Bronchial epithelial cell (primary cell): Measurements from ENCODE around the gene RPUSD2. TPM values are rescaled to one million over a fixed set of nuclear protein-coding genes. Genes with fewer than 3 reads are reported as not detected.

Source experiments
- DNase-seq: peaks from one replicate; pipeline ENCODE4 v3.0.0-alpha.2; 2010; ENCODE audit warnings: low read depth
- FAIRE-seq: peaks from 2 replicates; lab custom pipeline; 2011; peaks lifted over from hg19 to GRCh38; lab: Jason Lieb, UNC
- H3K27me3 ChIP-seq: 2 replicates; pipeline ENCODE4 v1.5.1; 2011; ENCODE audit warnings: low read length; ENCODE audit not compliant: control insufficient read depth, insufficient read depth
- H3K36me3 ChIP-seq: 2 replicates; pipeline ENCODE4 v1.5.1; 2011; ENCODE audit warnings: low read length; ENCODE audit not compliant: control insufficient read depth, insufficient read depth
- H3K4me3 ChIP-seq: 2 replicates; pipeline ENCODE4 v1.5.1; 2011; ENCODE audit warnings: mild to moderate bottlenecking, low read depth, low read length, control low read depth
- CTCF ChIP-seq: IDR thresholded peaks from 2 replicates; pipeline ENCODE4 v1.5.1; 2011; ENCODE audit warnings: mild to moderate bottlenecking, moderate library complexity, low read length, control low read depth, inconsistent platforms; ENCODE audit not compliant: insufficient read depth, severe bottlenecking
- total RNA-seq: library from RNA; depleted of rRNA; stranded (reverse); fragments of >200 nt; gene quantifications from 2 replicates; pipeline ENCODE4 v1.2.1, GENCODE V29; 2014

The RPUSD2 gene
- total RNA-seq, 1 donor from 2014 or later = 18.4 TPM

GRCh38 chr15:40613080-40613479 is 44.0 kb downstream of the RPUSD2 start:
- Histone ChIP-seq H3K4me3 (no peak overlapping the region), H3K36me3 (no peaks in the 10 kb centered on the region), H3K27me3 (no peaks in the 10 kb centered on the region)
- FAIRE-seq (no peak), DNase-seq (no peak)
- TF ChIP-seq CTCF = no peak

- DNase-seq = no peak
- no peak for TF ChIP-seq CTCF
- H3K4me3 ChIP-seq = no peak overlapping the region
- FAIRE-seq = no peak
- H3K27me3 ChIP-seq = no peaks in the 10 kb centered on the region
- H3K36me3 ChIP-seq = no peaks in the 10 kb centered on the region
These were observed 48.9 kb downstream of the RPUSD2 start for GRCh38 chr15:40618023-40618422.

GRCh38 chr15:40618906-40619305 is 49.8 kb downstream of the RPUSD2 start:
- no peak for TF ChIP-seq CTCF
- no peaks in the 10 kb centered on the region for H3K36me3 ChIP-seq
- no peak overlapping the region for H3K4me3 ChIP-seq
- no peak for FAIRE-seq
- H3K27me3 ChIP-seq = no peaks in the 10 kb centered on the region
- DNase-seq = peak; percentile 63

- H3K4me3 ChIP-seq = no peak overlapping the region
- DNase-seq = no peak
- H3K36me3 ChIP-seq = no peaks in the 10 kb centered on the region
- no peaks in the 10 kb centered on the region for H3K27me3 ChIP-seq
- no peak for FAIRE-seq
- TF ChIP-seq CTCF = no peak
These were observed 54.3 kb downstream of the RPUSD2 start for GRCh38 chr15:40623361-40623760.

Other genes with a start within 250 kb of the RPUSD2 start
- gene INAFM2, start 245.6 kb upstream of the RPUSD2 start, total RNA-seq = 6.3 and 6.8 TPM in 2 replicates
- 12.1 and 17.3 TPM in 2 replicates for gene CCDC9B, start 228.4 kb upstream of the RPUSD2 start, total RNA-seq
- gene PHGR1, start 218.3 kb upstream of the RPUSD2 start, total RNA-seq = not detected in 2 replicates
- gene DISP2, start 211.1 kb upstream of the RPUSD2 start, total RNA-seq = under 0.01 TPM in 1 of 2 replicates, not detected in the other
- gene KNSTRN, start 186.6 kb upstream of the RPUSD2 start, total RNA-seq = 35.6 and 56.9 TPM in 2 replicates
- gene IVD, start 163.5 kb upstream of the RPUSD2 start, total RNA-seq = 12.4 and 19.6 TPM in 2 replicates
- 4.2 and 6.3 TPM in 2 replicates for gene BAHD1, start 128.3 kb upstream of the RPUSD2 start, total RNA-seq
- 1.0 and 1.1 TPM in 2 replicates for gene CHST14, start 98.3 kb upstream of the RPUSD2 start, total RNA-seq
- gene CCDC32, start 4.3 kb upstream of the RPUSD2 start, total RNA-seq = 9.3 and 16.3 TPM in 2 replicates
- gene KNL1, start 24.9 kb downstream of the RPUSD2 start, total RNA-seq = 0.53 and 1.0 TPM in 2 replicates
- gene RAD51, start 125.9 kb downstream of the RPUSD2 start, total RNA-seq = 0.53 and 0.64 TPM in 2 replicates
- gene RMDN3, start 186.0 kb downstream of the RPUSD2 start, total RNA-seq = 15.0 and 20.1 TPM in 2 replicates
- 12.4 and 13.8 TPM in 2 replicates for gene GCHFR, start 194.8 kb downstream of the RPUSD2 start, total RNA-seq
- gene C15orf62, start 200.7 kb downstream of the RPUSD2 start, total RNA-seq = 1.8 and 2.7 TPM in 2 replicates
- gene ZFYVE19, start 237.8 kb downstream of the RPUSD2 start, total RNA-seq = 30.3 and 34.0 TPM in 2 replicates
- 21.1 and 30.7 TPM in 2 replicates for gene DNAJC17, start 238.2 kb downstream of the RPUSD2 start, total RNA-seq